NT2/D1 (cell line): Measurements from ENCODE around the gene LRP6.
"Not testable (repeated sequence)": the region's sequence is repeated elsewhere in the genome, so short reads cannot be mapped to it uniquely, and the experiment has no call there.

Experiments
- DNase-seq: peaks from one replicate; pipeline ENCODE4 v3.0.0-alpha.2; 2011; ENCODE audit warnings: low read depth, low spot score
- H3K27me3 ChIP-seq: 2 replicates; pipeline ENCODE4 v1.6.0; 2011; ENCODE audit warnings: mild to moderate bottlenecking; ENCODE audit not compliant: insufficient read length, insufficient read depth
- H3K36me3 ChIP-seq: 2 replicates; pipeline ENCODE4 v1.6.1; 2011; ENCODE audit warnings: mild to moderate bottlenecking, low read length, mixed read lengths; ENCODE audit not compliant: insufficient read depth, insufficient read length
- H3K4me1 ChIP-seq: 2 replicates; pipeline ENCODE4 v1.5.1; 2011; ENCODE audit not compliant: insufficient read depth, insufficient read length
- H3K4me3 ChIP-seq: 2 replicates; pipeline ENCODE4 v1.5.1; 2011; ENCODE audit warnings: low read depth; ENCODE audit not compliant: insufficient read length
- H3K9ac ChIP-seq: 2 replicates; pipeline ENCODE4 v1.6.0; 2011; ENCODE audit warnings: low read depth; ENCODE audit not compliant: insufficient read length
- H3K9me3 ChIP-seq: 2 replicates; pipeline ENCODE4 v1.5.1; 2011; ENCODE audit warnings: mild to moderate bottlenecking, low read length; ENCODE audit not compliant: insufficient read depth
- SUZ12 ChIP-seq: IDR thresholded peaks from 2 replicates; pipeline ENCODE4 v1.6.1; 2011; ENCODE audit not compliant: insufficient read length, insufficient read depth; ENCODE audit errors: extremely low read depth
- YY1 ChIP-seq: IDR thresholded peaks from 2 replicates; pipeline ENCODE4 v1.6.1; 2011; ENCODE audit not compliant: insufficient read length, insufficient read depth
- ZNF274 ChIP-seq: IDR thresholded peaks from 2 replicates; pipeline ENCODE4 v1.6.1; 2011; ENCODE audit warnings: mild to moderate bottlenecking, low read depth, low read length

LRP6 gene

DNA sequence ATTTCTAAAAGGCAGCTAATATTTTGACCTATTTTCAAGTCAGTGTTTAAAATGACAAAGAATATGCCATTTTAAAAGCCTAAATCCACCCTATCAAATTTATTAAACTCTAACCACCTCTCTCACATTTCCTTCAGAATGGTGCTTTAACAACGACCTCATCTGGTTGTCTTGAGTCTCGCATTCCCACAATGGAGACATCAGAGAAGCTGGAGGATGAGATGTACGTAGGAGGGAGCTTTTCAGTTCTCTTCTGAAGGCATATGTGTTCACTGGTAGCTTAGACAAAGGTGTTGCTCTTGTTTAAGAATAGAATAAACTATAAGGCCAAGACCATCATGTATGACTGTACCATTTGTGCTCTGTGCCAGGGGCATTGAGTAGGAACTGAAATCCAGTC, 113.2 kb downstream of the LRP6 start:
- H3K9ac ChIP-seq: no peak overlapping the region
- H3K4me3 ChIP-seq: no peak overlapping the region
- DNase-seq: no peak
- peaks cover 83% of the 10 kb centered on the region for H3K36me3 ChIP-seq
- no peaks in the 10 kb centered on the region for H3K4me1 ChIP-seq
- TF ChIP-seq ZNF274 (no peak), YY1 (no peak), SUZ12 (no peak)
- H3K27me3 ChIP-seq: no peaks in the 10 kb centered on the region
- H3K9me3 ChIP-seq: no peaks in the 10 kb centered on the region

- H3K9ac ChIP-seq: no peak overlapping the region
- DNase-seq: no peak
- H3K9me3 ChIP-seq: no peaks in the 10 kb centered on the region
- peaks cover 73% of the 10 kb centered on the region for H3K36me3 ChIP-seq
- no peaks in the 10 kb centered on the region for H3K4me1 ChIP-seq
- H3K4me3 ChIP-seq: no peak overlapping the region
- no peaks in the 10 kb centered on the region for H3K27me3 ChIP-seq
- TF ChIP-seq ZNF274 (no peak), SUZ12 (no peak), YY1 (no peak)
These were observed 119.7 kb downstream of the LRP6 start for GRCh38 chr12:12147111-12147510.

DNA sequence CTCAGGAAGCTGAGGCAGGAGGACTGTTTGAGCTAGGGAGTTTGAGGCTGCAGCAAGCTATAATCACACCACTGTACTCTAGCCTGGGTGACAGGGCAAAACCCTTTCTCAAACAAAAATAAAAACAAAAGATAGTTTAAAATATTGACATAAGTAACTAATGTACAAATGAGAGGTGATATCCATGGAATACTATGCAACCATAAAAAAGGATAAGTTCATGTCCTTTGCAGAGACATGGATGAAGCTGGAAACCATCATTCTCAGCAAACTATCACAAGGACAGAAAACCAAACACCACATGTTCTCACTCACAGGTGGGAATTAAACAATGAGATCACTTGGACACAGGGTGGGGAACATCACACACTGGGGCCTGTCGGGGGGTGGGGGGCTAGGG, 122.3 kb downstream of the LRP6 start:
- peaks cover 60% of the 10 kb centered on the region for H3K36me3 ChIP-seq
- not testable (repeated sequence) for H3K4me3 ChIP-seq, H3K4me1 ChIP-seq, H3K27me3 ChIP-seq, H3K9ac ChIP-seq, DNase-seq, H3K9me3 ChIP-seq

DNA sequence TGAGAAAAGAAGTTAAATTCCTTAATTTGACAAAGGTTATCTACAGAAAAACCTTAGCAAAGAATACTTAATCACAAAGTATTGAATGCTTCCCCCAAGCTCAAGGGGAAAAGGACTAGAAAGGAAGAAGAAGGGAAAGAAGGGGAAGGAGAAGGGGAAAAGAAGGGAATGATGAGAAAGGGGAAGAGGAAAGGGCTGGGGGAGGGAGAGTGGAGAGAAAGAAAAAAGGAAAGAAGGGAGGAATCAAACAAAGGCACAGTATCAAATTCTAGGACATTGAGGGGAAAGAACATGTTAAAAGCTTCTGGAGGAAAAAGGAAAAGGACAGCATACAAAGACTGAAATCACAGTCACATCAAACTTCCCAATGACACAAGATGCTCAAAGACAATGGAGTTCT, 125.8 kb downstream of the LRP6 start:
- TF ChIP-seq SUZ12 (no peak), ZNF274 (no peak), YY1 (no peak)
- no peaks in the 10 kb centered on the region for H3K9me3 ChIP-seq
- no peak overlapping the region for H3K9ac ChIP-seq
- H3K4me3 ChIP-seq: no peak overlapping the region
- H3K4me1 ChIP-seq: no peaks in the 10 kb centered on the region
- peaks cover 46% of the 10 kb centered on the region for H3K36me3 ChIP-seq
- DNase-seq: no peak
- H3K27me3 ChIP-seq: no peaks in the 10 kb centered on the region

DNA sequence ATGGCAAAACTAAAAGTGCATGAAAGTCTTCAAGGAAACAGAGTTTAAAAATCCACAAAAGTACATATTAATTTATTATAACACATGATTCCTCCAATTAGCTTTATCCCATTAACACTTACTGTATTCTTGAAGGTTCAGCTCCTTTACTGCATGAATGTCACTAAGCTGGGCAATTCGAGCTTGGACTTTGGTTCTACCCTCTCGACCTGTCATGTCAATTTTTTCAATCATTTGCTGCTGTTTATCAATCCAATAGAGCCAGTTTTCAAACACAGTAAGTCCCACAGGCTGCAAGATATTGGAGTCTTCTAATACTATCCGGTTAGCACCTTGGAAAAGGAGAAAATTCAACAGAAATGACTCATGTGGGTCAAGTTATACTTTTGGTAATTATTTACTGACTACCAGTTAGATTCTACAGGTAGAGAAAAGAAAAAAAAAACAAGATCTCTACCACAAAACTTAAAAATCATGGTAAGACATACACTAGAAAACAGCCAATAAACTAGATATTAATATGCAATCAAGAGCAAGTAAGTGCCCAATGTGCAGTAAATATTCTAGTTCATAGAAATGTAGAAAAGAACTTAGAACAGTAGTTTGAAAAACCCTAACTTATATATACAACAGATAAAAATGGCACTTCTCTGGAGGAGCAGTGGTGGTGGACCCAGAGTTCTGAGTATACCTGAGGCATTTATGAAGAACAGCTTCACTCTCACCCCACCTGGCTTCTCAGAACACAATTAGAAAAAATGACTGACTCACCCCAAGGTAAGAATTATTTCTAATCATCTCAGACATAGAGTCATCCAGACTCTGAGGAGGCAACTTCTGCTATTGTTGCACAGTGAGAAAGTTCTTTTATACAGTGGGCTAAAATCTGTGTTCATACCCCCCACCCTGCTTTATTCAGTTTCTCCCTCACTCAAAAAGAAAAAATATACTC, 128.4 kb downstream of the LRP6 start:
- no peak for TF ChIP-seq YY1
- no peak for TF ChIP-seq SUZ12
- no peak for TF ChIP-seq ZNF274
- peaks cover 49% of the 10 kb centered on the region for H3K36me3 ChIP-seq

GRCh38 chr12:12133785-12134184, 133.1 kb downstream of the LRP6 start:
- no peaks in the 10 kb centered on the region for H3K9me3 ChIP-seq
- no peaks in the 10 kb centered on the region for H3K4me1 ChIP-seq
- H3K4me3 ChIP-seq: no peak overlapping the region
- DNase-seq: no peak
- TF ChIP-seq YY1: no peak
- TF ChIP-seq ZNF274: no peak
- TF ChIP-seq SUZ12: no peak
- peaks cover 60% of the 10 kb centered on the region for H3K36me3 ChIP-seq
- no peaks in the 10 kb centered on the region for H3K27me3 ChIP-seq
- H3K9ac ChIP-seq: no peak overlapping the region

More for the DNA sequence above, 128.4 kb downstream of the LRP6 start:
- Histone ChIP-seq H3K27me3 (no peaks in the 10 kb centered on the region), H3K9ac (no peak overlapping the region), H3K4me1 (no peaks in the 10 kb centered on the region), H3K9me3 (no peaks in the 10 kb centered on the region), H3K4me3 (no peak overlapping the region)
- no peak for DNase-seq

DNA sequence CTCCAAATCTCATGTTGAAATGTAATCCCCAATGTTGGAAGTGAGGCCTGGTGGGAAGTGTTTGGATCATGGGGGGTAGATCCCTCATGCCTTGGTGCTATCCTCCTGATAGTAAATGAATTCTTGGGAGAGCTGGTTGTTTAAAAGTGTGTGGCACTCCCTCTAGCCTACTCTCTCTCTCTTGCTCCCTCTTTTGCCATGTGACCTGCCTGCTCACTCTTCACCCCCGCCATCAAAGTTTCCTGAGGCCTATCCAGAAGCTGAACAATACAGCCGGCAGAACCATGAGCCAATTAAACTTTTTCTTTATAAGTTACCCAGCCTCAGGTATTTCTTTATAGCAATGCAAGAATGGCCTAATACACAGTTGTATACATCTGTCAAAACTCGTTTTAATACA, 133.6 kb downstream of the LRP6 start:
- no peak overlapping the region for H3K4me3 ChIP-seq
- peaks cover 61% of the 10 kb centered on the region for H3K36me3 ChIP-seq
- H3K4me1 ChIP-seq: no peaks in the 10 kb centered on the region
- no peaks in the 10 kb centered on the region for H3K27me3 ChIP-seq
- no peak overlapping the region for H3K9ac ChIP-seq
- TF ChIP-seq SUZ12: no peak
- TF ChIP-seq YY1: no peak
- no peak for TF ChIP-seq ZNF274
- no peak for DNase-seq
- H3K9me3 ChIP-seq: no peaks in the 10 kb centered on the region
